Superior temporal gyrus (tissue), 1 donor: ENCODE measurements around the gene MOAP1.
"Not testable (repeated sequence)": the region's sequence is repeated elsewhere in the genome, so short reads cannot be mapped to it uniquely, and the experiment has no call there.

Experiments used
- DNase-seq: peaks from one replicate; pipeline ENCODE4 v3.0.0-alpha.2; 2016; ENCODE audit errors: extremely low spot score

Gene MOAP1

DNA sequence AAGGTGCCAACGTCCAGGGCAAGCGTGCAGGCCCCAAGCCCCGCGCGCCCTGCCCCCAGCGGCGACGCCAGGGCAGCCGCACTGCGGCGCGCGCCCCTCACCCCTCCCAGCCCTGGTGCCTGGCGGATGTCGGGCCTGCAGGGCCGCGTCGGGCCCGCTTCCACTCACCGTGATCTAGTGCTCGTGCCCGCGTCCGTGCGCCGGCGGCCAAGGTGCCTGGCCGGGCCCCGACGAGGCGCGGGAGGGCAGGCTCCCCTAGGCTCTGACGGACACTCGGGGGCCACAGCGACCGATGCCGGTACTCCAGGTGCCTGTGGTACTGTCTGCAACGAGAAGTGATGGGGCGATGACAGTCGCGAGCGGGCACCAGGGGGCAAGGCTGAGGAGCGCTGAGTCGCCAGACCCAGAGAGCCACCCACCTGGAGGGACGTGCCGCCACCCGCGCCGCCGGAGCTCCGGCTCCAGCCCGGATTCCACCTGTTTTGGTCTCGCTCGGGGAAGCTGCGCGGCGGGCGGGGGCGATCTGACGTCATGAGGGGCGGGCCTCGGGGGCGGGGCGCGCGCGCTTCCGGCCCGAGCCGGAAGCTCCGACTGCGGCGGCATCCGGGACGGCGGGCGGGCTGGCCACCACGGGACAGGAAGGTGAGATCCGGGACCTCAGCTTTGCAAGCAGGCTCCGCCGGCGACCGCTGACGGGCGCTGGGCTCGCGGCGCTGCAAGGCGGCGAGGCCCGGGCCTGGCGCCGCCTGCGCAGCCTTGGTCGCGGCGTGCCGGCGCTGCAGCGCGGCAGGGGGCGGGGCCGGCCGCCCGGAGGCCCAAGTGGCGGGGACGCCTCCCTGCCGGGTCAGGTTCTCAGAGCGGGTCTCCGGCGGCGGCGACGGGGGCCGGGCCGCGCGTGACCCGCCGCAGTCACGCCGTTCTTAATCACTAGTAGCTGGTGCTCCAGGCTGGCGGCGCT lies at the start of gene MOAP1, which contains the start of gene LYSET:
Gene MOAP1 (minus strand): TSS at position 507 of the 958 bp plus-strand sequence. CDS start 655 bp downstream, outside the sequence.
Gene LYSET (plus strand): TSS at position 927 of the 958 bp plus-strand sequence. CDS start 89 bp downstream, outside the sequence.
- peak; percentile 80 for DNase-seq

- not testable (repeated sequence) for DNase-seq
These were observed 48.4 kb upstream of the MOAP1 start for GRCh38 chr14:93233078-93233477.

- no peak for DNase-seq
These were observed 47.5 kb upstream of the MOAP1 start for GRCh38 chr14:93232159-93232558.

DNA sequence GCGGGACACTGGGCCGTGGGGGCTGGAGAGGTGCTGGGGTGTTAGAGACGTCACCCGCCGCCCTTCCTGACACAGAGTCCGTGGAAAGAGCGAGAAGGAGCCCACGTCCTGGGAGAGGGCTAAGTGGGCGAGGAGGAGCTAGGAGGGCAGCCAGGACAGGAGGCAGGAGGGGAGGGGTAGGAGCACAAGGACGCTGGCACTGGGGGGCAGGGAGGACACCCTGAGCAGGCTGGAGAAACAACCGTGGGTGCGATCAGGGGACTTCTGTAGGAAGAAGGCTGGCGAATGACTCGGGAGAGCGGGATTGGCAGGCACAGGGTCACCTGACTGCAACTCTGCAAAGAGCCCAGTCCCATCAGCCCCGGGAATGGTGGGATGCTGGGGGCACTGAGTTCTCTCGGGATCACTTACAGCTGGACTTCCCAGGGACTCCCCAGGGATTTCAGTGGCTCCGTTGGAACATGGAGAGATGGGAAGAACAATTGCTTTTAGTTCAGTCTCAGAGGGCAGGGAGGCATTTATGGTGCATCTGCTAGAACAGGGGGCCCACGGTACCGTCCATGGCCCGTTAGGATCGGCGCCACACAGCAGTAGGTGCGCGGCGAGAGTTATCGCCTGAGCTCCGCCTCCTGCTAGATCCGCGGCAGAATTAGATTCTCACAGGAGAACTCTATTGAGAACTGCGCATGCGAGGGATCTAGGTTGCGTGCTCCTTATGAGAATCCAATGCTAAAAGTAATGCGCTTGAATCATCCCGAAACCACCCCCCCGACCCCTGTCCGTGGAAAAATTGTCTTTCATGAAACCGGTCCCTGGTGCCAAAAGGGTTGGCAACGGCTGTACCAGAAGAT lies 46.7 kb upstream of the MOAP1 start:
- DNase-seq = peak; percentile 56

DNA sequence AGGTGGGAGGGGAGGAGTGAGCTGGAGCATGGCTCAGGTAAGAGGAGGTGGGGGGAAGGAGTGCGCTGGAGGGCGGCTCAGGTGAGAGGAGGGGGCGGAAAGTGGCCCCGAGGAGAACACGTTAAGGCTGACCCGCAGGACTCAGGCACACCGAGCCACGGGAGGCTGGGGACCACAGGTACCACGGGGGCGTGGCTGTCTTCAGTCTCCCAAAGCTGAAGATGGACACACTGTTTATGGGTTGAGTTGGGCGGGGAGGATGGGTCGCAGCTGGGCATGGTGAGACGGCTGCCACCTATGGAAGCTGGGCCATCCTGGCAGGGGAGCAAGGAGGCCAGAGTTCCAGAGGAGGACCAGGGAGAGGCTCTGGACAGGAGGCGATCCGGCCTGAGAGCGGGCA lies 45.8 kb upstream of the MOAP1 start:
- DNase-seq = no peak

DNA sequence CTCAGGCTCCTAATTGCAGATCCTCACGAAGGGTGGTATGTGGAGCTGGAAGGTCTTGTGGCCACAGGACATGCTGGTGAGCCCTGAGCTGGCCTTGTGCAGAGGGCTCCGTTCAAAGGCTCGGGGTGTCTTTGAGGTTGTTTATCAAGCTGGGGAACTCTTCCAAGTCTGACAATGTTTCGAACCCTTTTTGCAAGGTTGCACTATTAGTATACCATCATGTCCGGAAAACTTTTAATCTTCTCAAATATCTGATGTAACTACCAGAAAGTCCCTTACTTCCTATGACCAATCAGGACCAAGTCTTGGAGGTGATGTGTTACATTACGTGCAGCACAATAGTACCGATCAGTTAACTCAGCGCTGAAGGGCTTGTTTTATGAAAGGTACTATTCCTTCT lies 43.9 kb upstream of the MOAP1 start:
- no peak for DNase-seq

- DNase-seq = no peak
These were observed 38.9 kb upstream of the MOAP1 start for GRCh38 chr14:93223565-93223964.

DNA sequence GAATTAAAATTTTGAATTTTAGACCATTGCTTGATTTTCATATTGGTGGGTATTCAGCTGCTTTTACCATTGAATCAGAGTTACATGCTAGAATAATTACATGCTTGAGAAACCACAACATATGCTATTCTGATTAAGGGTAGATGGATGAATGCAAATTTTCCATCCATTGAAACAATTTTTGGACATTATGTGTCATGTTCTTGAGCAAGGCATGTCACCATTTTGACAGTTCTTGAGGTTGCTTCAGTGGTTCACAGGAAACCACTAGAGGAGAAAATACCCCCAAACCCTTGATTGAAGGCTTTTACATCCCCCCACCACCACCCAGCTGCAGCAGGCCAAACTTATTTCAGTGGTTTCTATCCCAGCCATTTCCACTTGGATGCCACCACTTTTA lies 35.8 kb upstream of the MOAP1 start:
- no peak for DNase-seq

DNA sequence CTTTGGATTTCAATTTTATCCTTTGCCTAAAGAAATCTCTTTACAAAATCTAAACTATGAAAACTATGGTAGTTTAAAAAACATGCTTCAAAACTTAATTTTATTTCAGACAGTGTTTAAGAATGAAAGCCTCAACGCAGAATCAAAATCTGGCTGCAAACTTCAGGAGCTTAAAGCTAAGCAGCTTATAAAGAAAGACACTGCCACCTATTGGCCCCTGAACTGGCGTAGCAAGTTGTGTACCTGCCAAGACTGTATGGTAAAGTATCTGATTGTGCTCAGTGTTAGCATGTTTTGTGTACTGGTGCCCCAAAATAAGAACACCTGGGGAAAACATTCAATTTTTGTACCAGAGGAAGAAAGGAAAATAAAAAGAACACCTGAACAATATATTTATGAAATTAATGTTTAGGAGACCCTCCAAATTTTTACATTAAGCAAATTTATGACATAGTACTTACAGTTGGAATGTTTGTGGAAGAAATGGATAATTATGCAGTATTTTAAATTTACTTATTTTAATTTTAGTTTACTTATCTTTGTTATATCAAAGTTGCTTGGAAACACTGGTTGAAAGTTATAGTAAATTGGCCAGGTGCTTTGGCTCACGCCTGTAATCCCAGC lies 34.5 kb upstream of the MOAP1 start:
- peak; percentile 59 for DNase-seq

- no peak for DNase-seq
These were observed 29.9 kb upstream of the MOAP1 start for GRCh38 chr14:93214598-93214997.

- DNase-seq = no peak
These were observed 27.7 kb upstream of the MOAP1 start for GRCh38 chr14:93212432-93212831.

- peak; percentile 54 for DNase-seq
These were observed 23.0 kb upstream of the MOAP1 start for GRCh38 chr14:93207468-93208308.

- peak; percentile 99 for DNase-seq
These were observed 22.2 kb upstream of the MOAP1 start, which contains the start of the genes GON7 and UBR7 for GRCh38 chr14:93206793-93207467. GON7 (minus strand) TSS chr14:93207065; CDS start chr14:93207037, 28 bp downstream. UBR7 (plus strand) TSS chr14:93207256; CDS start chr14:93207292, 36 bp downstream.

GRCh38 chr14:93201155-93201704 lies 16.5 kb upstream of the MOAP1 start:
- no peak for DNase-seq

GRCh38 chr14:93200553-93200952 lies 15.9 kb upstream of the MOAP1 start:
- DNase-seq = no peak

GRCh38 chr14:93199031-93199430 lies 14.3 kb upstream of the MOAP1 start:
- no peak for DNase-seq

- no peak for DNase-seq
These were observed 10.8 kb upstream of the MOAP1 start for GRCh38 chr14:93195316-93195999.

GRCh38 chr14:93186956-93187355 lies 2.3 kb upstream of the MOAP1 start:
- no peak for DNase-seq

DNA sequence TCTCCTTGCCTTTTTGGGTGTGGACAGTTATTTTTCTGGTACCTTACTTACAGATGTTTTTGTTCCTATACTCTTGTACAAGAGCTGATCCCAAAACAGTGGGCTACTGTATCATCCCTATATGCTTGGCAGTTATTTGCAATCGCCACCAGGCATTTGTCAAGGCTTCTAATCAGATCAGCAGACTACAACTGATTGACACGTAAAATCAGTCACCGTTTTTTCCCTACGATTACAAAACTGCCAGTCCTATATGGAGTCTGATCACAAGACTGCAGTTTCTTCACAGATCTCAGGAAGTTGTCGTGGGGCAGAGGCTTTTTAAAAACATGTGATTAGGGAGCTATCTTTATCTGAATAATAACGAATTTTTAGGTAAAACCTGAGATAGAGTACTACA lies 1.8 kb upstream of the MOAP1 start:
- no peak for DNase-seq
